Measurements from ENCODE around the gene FOSL2. TPM values are rescaled to one million over a fixed set of nuclear protein-coding genes. Genes with fewer than 3 reads are reported as not detected.
"Not testable (repeated sequence)": the region's sequence is repeated elsewhere in the genome, so short reads cannot be mapped to it uniquely, and the experiment has no call there.

Gene FOSL2
- total and polyA plus RNA-seq, 3 donors from 2014 or later, result 14.1 to 39.7 (median 24.3) TPM

DNA sequence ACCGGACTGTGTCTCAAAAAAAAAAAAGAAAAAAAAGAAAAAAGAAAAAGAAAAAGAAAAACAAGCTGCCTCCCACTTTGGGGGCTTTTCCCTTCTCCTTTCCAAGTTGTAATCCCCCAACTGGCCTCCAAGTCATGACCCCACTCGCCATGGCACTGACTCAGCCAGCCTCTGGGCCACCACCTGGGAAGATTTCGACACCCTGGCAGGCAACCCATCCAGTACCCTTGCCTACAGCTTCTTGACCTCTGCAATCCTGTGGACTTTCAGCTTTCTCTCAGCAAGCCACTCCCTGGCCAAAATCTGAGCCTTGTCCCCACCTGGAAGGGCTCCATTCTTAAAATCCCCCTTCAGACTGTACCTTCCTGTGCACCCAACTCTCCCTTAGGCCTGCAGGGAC lies 22.3 kb upstream of the FOSL2 start:
- H3K27me3 ChIP-seq, result no peaks in the 10 kb centered on the region
- DNase-seq, result no peak
- H3K4me1 ChIP-seq, result no peaks in the 10 kb centered on the region
- no peak for TF ChIP-seq POLR2A (IDR thresholded peaks at IDR 0.05)
- no peak for TF ChIP-seq CTCF (IDR thresholded peaks at IDR 0.05)
- H3K9me3 ChIP-seq, result no peaks in the 10 kb centered on the region
- WGBS, 2 donors, result 93 to 97% methylated on average over 3 of the region's 3 CpGs
- no peak overlapping the region for H3K4me3 ChIP-seq
- no peaks in the 10 kb centered on the region for H3K36me3 ChIP-seq (ENCODE audit: low read depth, missing control alignments)
- intact Hi-C loops (cut with DNase I; ENCODE audit: low total_unique reads), result no loop called here
- H3K27ac ChIP-seq, result no peak overlapping the region

GRCh38 chr2:28371728-28372127 lies 20.9 kb upstream of the FOSL2 start:
- H3K4me3 ChIP-seq; H3K36me3 ChIP-seq (ENCODE audit: low read depth, missing control alignments); H3K27ac ChIP-seq; H3K4me1 ChIP-seq; H3K9me3 ChIP-seq; intact Hi-C loops (cut with DNase I; ENCODE audit: low total_unique reads); DNase-seq; H3K27me3 ChIP-seq: not testable (repeated sequence)
- WGBS, 2 donors, result 78 to 89% methylated on average over 4 of the region's 4 CpGs

DNA sequence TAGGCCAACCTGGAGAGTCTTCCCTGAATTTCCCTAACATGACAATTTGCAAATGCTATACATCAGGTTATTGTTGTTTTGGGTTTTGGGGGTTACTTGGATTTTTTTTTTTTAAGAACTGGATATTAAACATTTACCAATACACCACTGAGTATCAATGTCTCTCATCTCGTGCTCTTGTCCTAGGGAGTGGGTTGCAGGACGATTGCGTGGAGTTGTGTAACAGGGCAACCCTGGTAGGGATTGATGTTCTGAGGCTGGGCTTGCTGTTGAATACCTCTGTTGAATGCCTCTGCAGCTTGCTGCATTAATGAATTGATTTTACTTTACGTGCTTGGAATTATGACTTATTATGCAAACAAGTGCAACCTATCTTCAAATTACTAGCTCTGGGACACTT lies 18.8 kb upstream of the FOSL2 start:
- TF ChIP-seq POLR2A (IDR thresholded peaks at IDR 0.05), result no peak
- TF ChIP-seq CTCF (IDR thresholded peaks at IDR 0.05), result no peak
- Histone ChIP-seq H3K9me3 (no peaks in the 10 kb centered on the region), H3K4me1 (no peaks in the 10 kb centered on the region), H3K36me3 (ENCODE audit: low read depth, missing control alignments) (no peaks in the 10 kb centered on the region), H3K4me3 (no peak overlapping the region), H3K27ac (no peak overlapping the region), H3K27me3 (no peaks in the 10 kb centered on the region)
- intact Hi-C loops (cut with DNase I; ENCODE audit: low total_unique reads), result no loop called here
- no peak for DNase-seq
- WGBS, 2 donors, result 94 to 96% methylated on average over 4 of the region's 4 CpGs

GRCh38 chr2:28374331-28374730 lies 18.3 kb upstream of the FOSL2 start:
- Histone ChIP-seq H3K27me3 (no peaks in the 10 kb centered on the region), H3K4me1 (no peaks in the 10 kb centered on the region), H3K9me3 (no peaks in the 10 kb centered on the region), H3K4me3 (no peak overlapping the region), H3K36me3 (ENCODE audit: low read depth, missing control alignments) (no peaks in the 10 kb centered on the region), H3K27ac (no peak overlapping the region)
- intact Hi-C loops (cut with DNase I; ENCODE audit: low total_unique reads), result no loop called here
- no peak for TF ChIP-seq CTCF (IDR thresholded peaks at IDR 0.05)
- TF ChIP-seq POLR2A (IDR thresholded peaks at IDR 0.05), result no peak
- DNase-seq, result no peak
- WGBS, 2 donors, result 86 to 89% methylated on average over 3 to 5 of the region's 5 CpGs

- no peaks in the 10 kb centered on the region for H3K36me3 ChIP-seq (ENCODE audit: low read depth, missing control alignments)
- no peak for DNase-seq
- H3K27ac ChIP-seq, result no peak overlapping the region
- no peaks in the 10 kb centered on the region for H3K9me3 ChIP-seq
- no peak for TF ChIP-seq CTCF (IDR thresholded peaks at IDR 0.05)
- no peak for TF ChIP-seq POLR2A (IDR thresholded peaks at IDR 0.05)
- H3K4me1 ChIP-seq, result no peaks in the 10 kb centered on the region
- WGBS, 2 donors, result 86 to 89% methylated on average over 3 of the region's 3 CpGs
- intact Hi-C loops (cut with DNase I; ENCODE audit: low total_unique reads), result no loop called here
- no peak overlapping the region for H3K4me3 ChIP-seq
- no peaks in the 10 kb centered on the region for H3K27me3 ChIP-seq
These were observed 17.4 kb upstream of the FOSL2 start for GRCh38 chr2:28375236-28375635.
